ENCODE measurements around the gene MTERF4.

GRCh38 chr2:241128266-241128665 is 26.2 kb upstream of the MTERF4 start:
- TF ChIP-seq, protein P1, sequence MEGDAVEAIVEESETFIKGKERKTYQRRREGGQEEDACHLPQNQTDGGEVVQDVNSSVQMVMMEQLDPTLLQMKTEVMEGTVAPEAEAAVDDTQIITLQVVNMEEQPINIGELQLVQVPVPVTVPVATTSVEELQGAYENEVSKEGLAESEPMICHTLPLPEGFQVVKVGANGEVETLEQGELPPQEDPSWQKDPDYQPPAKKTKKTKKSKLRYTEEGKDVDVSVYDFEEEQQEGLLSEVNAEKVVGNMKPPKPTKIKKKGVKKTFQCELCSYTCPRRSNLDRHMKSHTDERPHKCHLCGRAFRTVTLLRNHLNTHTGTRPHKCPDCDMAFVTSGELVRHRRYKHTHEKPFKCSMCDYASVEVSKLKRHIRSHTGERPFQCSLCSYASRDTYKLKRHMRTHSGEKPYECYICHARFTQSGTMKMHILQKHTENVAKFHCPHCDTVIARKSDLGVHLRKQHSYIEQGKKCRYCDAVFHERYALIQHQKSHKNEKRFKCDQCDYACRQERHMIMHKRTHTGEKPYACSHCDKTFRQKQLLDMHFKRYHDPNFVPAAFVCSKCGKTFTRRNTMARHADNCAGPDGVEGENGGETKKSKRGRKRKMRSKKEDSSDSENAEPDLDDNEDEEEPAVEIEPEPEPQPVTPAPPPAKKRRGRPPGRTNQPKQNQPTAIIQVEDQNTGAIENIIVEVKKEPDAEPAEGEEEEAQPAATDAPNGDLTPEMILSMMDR (conservative IDR thresholded peaks at IDR 0.05): no peak
- TF ChIP-seq ZFX (IDR thresholded peaks at IDR 0.05): no peak

Measured in C4-2B (cell line).